Activated T-helper 9 cell treated with anti-CD3 and anti-CD28 coated beads, Interleukin-2, amount 50 U/mL, for 16 hours (primary cell): ENCODE data around the gene TRAM2.

ENCODE experiments used
- DNase-seq: peaks from one replicate; pipeline ENCODE4 v3.0.0-alpha.2; 2020; ENCODE audit warnings: low read depth

Gene TRAM2

DNA sequence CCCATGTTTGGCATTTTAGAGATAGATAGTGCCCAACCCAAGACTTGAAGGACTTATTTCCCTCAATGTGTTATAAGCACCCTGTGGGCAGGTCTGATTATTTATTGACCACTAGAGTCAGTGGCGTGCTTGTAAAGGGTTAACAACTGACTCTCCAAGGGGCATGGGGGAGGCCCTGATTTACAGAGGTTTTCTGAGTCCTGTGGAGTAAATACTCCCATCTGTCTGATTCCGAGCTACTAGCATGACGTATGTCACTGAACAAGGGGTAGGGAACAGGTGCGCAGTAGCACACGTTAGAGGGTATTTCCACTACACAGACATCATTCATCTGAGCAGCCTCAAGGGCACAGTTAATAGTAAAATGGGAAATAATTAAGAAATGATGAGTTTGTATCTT, 17.4 kb upstream of the TRAM2 start:
- DNase-seq = no peak

DNA sequence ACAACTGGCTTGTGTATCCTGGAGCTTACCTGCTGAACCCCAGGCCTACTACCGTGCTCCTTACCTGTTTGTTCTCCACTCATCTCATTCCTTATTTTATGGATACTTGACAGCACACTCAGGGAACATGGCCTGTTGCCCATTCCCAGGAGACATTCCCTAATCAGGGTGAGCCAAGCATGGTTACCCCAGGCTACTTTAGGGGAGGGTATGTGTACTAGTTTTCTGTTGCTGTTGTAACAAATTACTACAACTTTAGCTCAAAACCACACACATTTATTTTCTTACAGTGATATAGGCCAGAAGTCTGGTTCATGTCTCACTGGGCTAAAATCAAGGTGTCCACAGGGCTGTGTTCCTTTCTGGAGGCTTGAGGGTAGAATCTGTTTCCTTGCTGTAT, 15.0 kb upstream of the TRAM2 start:
- DNase-seq = no peak

DNA sequence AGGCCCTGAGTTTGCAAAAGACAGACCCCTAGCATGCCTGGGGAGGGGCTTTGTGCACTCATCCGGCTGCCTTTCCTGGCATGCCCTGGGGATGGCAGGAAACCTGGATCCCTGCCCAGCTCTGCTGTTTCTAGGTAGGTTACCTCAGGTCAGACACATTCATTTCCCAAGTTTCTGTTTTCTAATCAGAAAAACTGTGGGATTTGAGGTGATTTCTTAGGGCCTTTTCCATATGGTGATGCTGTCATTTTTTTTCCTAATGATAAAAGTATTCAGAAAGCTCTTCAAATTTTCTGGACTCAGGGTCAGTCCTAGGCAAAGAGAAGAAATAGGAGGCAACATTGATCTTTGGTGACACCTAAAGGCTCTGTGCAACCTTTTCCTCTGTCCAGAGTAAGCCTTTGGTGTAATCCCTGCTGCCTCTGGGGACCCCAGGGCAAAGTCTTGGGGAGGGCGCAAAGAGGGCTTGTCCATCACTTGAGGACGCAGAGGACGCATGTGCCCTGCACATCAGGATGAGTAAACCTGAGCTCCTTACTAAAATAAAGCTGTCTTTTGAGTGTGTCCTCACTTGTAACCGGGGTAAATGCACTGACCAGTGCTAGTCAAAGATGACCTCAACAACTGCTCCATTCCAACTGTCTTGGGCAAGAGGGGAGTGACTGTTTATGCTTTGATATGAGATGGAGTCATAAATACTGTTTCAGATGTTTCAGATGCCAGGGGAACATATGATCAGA, 13.5 kb upstream of the TRAM2 start:
- no peak for DNase-seq

DNA sequence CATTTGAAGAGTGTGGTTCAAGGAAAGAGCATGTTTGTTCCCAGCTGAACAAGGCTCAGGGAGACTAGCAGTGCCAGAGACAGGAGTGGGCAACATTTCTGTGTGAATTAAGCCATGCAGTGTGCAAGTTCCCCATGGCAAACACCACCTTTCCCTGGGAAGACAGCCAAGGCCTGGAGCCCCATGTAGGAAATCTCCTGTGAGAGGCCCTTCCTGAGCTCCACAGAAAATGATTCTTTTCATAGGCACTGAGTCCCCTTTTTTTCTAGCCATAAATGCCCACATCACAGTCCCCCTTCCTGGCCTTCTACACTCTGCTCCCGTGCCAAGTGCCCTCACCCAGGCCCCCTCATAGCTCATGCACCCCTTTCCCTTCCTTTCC, 11.8 kb upstream of the TRAM2 start:
- no peak for DNase-seq

DNA sequence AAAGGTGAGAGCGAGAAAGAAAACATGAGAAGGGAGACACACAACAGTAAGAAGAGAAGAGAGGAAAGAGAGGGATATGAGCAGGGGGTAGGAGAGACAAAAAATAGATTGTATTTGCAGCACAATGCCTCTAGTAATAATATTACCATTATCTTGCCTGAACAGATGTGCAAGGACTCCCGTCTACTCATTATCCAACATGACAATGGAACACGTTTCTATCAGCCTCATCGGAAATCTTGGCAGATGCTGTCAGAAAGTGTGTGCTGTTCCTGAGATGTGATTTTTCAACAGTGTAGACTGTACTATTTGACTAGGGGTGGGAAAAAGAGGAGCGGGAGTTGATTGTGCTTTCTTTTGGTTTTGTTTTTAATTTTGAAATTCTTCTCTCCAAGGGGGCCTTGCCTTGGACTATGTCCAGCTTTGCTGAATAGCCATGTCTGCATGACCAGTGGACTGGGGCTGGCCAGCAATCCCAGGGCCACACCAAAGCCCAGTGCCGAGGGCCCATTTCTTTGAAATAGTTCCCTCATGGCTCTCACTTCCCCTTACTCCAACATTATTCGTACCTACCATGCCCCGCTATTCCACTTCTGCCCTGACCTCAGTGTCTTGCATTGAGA, 11.3 kb upstream of the TRAM2 start:
- no peak for DNase-seq

DNA sequence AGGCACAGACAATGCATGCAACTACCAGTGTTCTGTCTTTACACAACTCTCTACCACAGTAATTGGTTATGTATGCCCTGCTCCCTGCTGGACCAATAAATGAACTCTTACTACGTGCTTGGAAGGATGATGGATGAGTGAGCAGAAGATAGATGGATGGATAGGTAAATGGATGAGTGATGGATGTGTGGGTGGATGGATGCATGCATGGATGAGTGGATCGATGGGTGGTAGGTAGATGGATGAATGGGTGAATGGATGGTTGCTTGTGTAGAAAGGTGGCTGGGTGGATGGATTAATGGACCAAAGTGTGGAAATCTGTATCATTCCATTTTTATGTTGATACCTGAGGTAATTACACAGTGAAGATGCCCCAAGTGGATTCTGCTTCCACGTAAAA, 10.1 kb upstream of the TRAM2 start:
- DNase-seq = no peak

DNA sequence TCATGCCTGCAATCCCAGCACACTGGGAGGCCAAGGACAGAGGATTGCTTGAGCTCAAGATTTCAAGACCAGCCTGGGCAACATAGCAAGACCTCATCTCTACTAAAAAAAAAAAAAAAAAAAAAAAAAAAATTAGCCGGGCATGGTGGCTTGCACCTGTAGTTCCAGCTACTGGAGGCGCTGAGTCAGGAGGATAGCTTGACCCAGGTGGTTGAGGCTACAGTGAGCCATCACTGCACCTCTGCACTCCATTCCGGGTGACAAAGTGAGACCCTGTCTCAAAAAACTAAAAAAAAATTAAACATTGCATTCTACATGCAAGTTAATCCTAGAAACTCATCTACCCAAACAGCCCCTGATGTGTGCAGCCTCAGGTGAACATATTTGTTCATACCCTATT, 7.3 kb upstream of the TRAM2 start:
- DNase-seq = no peak

DNA sequence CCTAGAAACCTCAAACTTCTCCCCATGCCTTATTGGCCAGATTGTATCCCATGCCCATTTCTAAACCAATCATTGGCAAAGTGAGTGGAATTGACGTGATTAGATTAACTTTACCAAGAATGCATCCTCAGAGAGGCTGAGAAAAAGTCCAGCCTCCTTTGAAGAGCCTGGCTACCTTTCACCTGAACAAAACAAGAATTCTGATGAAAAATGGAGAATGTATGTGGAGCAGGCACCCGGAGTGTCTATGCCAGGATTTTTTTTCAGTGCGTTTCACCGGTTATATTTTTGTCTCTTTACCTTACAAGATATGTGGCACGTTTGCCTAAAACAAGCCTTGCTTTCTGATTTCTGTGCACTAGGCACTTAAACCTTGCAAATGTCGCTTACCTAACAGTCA, 6.1 kb upstream of the TRAM2 start:
- no peak for DNase-seq

DNA sequence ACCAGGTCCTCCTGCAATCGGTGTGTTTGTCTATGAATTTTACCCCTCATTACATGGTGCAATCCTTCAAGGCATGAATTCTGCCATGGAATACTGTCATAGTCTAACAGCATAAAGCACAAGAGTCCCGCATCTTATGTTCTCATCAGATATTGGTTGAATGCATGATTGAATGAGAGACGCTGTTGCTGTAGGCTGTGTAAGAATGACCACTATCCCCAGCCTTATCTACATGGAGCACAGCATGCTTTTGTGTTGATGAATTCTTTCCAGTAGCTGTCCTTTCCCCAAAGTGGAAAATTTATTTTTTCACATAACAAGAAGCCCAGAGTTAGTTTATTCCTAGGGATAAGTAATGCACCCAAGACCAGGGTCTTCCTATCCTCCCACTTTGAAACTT, 5.6 kb upstream of the TRAM2 start:
- no peak for DNase-seq

DNA sequence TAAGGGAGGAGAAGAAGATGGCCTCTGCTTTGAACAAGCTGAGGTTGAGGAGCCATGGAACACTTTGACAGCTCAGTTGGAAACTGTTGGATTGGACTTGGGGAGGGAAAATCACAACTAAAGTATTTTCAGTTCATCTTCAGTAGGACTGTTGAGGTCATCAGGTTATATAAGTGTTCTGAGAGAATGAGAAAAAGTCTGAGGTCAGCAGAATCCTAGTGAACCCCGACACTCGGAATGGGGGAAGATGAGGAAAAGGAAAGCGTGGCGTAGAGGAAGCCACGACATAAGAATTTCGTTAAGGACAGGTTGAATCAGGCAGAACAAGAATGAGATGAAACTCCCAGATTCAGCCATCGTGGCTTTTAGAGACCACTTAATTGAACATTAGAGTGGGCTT, 4.0 kb upstream of the TRAM2 start:
- no peak for DNase-seq

DNA sequence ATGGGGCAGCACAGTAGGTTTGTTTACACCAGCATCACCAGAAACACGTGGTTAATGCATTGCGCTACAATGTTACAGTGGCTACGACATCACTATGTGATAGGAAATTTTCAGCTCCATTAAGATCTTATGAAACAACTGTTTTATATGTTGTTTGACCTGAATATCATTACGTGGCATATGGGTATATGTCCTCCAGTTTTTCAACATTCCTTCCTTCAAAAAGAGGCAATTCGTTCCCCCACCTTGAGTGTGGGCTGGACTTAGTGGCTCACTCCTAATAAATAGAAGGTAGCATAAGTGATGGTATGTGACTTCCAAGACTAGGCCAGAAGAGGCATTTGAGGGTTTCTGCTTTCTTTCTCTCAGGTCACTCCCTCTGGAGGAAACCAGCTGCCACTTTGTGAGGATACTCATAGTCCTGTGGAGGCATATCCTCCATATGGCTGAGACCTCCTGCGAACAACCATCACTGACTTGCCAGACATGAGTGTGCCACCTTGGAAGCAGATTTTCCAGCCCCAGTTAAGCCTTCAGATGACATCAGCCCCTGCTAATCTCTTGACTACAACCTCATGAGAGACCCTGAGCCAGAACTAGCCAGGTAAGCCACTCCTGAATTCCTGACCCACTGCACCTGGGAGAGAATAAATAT, 2.3 kb upstream of the TRAM2 start:
- DNase-seq = no peak

DNA sequence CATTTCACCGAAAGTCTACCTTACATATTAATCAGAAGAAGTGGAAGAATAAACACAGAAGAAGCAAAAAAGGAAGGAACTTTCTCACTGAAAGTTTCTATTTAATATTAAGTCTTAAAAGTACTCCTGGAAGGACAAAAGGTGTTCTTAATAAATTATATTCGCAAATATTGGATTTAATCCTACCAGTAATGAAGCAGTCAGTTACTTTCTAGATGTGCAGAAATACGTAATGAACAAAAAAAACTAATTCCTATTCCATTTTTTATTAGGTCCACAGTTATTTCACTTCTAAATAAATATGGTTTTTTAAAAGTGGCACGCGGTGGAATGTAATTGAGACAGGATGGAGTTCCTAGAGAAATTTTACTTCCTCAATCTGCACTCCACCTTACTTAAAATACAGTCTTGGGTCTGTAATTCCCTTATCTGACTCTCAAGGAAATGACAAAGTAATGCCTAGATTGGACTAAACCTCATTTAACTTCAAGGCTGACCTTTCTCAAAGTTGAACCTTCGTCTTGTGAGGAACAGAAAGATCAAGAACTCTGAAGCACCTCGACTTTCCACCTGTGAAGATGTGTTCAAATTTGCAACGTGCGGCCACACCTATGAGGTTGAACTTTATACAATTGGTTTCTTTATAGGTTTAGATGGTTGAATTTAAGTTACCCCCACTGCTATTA, 1.1 kb upstream of the TRAM2 start:
- DNase-seq = no peak

DNA sequence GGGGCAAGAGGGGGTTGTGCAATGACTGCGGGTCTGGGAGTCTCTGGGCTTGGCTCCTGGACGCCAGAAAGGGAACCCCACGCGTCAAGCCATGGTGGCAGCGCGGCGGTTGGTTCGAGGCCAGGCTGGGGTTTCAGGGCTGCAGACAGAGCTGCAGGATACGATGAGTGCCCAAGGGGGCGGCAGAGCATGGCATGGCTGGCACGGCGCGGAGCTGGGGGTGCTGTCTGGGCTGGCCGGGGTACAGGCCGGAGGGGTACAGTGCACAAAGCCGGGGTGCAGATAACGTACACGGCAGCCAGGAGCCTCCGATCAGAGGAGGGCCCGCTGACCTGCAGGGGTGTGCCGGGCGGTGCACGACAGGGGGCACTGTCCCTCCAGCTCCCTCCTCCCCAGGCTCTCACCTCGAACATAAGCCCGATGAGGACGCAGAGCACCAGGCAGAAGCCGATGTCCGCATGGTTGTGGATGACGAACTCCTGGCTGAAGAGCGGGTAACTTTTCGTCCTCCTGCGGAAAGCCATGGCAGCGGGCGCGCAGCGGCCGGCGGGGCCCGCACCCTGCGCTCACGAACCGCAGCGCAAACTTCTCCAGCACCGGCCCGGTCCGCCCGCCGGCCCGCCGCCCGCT, 353 bp downstream of the TRAM2 start:
- DNase-seq = peak; percentile 31

DNA sequence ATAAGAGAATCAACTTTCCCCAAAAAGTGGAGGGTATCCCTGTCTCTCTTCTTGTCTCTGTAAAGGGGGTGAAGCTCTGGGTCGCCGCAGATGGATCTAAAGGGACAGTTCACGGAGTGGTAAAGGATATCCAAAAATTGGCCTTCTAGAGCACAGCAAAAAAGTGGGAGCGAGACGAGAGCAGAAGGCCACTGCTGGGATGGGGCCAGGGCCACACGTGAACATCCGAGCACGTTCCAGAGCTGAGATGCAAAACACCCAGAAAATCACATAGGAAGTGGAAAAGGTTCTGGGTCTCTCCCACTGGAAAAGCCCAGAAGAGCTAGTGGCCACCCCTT, 837 bp downstream of the TRAM2 start:
- DNase-seq = no peak

DNA sequence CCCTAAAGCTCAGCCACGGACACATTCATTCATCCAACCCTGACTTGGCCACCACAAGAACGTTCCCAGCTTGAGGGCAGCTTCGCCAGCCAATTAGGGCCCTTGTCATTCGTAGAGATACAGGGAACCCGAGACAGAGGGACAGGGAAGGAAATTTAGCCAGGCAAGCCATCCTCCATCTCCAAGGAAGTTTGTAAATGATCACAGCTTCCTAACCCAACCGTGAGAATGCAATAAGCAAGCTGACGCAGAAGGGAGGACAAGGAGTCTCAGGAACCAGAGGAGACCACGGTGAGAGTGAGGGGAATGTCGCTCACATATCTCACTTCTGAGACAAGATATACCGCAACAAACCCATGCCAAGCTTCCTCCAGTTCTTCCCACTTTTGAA, 1.4 kb downstream of the TRAM2 start:
- DNase-seq = no peak

DNA sequence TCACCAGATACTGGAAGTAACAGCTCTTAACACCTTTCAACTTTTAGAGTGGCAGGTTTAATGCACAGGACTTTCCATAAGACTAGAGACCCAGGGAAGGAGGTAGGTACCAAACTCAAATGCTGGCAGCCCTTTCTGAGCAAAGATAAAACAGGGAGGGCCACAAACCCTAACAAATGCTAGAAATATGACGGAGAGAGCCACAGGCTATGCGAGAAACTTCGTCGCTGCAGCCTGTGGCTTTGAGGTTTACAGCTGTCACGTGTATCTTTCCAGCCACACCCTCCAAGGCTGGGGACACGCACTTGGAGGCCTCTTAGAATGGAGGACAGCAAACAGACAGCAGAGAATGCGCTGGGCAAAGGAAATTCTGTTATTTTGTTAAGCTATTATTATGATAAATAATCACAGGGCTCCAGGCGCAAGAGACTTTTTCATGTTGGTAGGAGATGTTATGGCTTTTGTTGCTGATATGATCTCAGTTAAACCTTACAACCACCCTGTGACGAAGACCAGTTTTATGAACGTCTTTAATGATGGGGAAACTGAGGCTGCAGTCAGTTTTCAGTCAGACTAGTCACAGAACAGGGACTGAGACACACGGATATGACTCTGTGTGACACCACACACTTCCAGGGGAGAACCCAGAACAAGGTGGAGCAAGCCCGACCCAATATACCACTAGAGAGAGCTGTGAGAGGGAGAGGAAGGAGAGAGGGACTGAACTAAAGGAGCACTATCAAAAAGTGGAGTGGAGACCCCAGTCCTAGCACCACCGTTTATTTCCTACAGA, 2.0 kb downstream of the TRAM2 start:
- peak; percentile 27 for DNase-seq

DNA sequence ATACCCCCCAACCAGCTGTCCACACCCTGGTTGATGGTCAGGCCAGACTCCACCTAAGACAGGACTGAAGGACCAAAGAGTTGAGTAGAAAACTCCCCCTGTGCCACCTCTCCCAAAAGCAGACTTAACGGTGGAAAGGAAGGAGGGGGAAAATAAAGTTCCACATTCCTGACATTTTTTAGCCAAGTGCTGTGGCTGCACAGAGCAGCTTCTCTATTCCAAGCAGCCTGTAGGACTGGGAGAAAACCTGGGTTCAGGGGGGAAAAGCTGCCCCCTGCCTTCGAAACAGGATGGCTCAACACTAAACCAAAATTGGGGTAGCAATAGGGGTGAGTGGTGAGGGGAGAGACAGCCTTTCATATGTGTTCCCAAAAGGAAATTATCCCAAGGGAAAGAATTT, 3.6 kb downstream of the TRAM2 start:
- no peak for DNase-seq

DNA sequence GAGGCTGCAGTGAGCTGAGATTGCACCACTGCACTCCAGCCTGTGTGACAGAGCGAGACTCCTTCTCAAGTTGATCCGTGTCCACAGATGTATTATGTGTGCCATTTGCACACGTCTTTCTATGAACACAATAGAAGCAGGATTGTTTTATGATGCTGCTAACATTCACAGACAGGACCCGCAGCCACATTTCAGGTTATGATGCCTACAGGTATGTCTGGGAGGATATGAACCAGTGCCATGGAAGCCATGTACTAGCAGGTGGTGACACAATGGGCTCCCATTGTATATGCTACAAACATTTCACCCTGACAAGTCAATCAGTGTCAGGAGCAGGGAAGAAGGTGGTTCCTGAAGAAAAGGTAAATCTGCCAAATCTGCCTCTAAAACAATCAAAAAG, 4.3 kb downstream of the TRAM2 start:
- DNase-seq = no peak

DNA sequence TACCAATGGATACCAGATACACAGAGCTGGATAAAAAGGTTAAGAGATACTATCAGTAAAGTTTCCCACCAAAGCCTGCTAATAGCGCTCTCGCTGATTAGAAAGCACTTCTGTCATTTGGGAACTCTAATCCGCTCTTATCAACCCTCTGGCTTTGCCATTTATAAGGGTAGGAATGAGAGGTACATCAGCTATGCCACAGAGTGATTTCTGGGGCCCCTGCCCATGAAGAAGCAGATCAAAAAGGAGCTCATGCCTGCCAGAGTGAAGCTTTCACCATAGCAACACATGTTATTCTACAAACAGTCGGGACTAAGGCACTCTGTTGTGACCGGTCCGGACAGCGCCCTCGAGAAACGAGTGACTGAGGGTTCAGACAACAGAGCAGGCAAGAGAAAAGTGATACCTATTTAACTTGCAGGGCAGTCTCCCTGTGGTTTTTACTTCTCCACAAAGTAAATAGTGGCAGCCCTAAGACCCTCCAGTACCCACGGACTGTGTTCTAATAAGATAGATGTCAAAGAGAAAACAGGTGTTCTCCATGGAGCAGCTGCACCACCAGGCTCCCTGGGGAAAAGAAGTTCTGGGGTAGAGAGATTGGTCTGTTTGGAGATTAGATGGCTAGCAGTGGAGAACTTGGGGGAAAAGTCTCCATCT, 5.6 kb downstream of the TRAM2 start:
- DNase-seq = no peak

DNA sequence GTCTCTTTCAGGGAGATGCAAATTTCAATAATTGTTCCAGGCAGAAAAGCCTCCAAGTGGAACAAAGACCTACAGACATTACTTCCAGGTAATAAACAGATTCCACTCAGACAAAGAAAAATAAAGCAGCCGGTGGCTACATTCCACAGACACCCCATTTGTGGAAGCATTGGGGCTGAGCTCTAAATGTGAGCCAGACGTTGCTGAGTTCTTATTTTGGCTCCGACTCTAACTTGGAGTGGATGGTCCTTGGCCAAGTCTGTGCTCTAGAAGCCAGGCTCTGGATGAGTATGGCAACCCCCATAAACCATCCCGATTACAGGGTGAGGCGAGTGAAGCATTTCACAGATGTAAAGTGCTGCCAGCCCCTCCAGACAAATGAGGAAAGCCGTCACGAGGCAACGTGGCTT, 6.6 kb downstream of the TRAM2 start:
- DNase-seq = no peak

DNA sequence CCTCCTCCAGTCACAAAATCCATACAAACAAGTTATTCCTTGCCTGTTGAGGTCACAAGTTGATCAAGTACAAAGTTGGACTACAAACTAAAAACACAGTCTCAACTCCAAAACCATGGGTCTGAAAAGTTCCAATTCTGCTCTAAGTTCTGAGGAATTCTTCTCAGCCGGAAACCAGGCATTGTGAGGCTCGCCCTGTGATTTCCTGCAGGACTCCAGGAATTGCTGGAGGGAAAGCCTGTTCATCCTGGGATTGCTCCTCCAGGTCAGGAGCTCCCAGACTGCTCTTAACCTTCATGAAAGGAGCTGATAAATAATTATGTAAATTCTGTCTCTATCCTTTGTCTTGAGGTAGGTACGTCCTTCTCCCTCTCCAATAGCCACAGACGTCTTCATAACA, 8.5 kb downstream of the TRAM2 start:
- no peak for DNase-seq
